GM19438 (cell line): ENCODE data around the gene DAPL1.

ENCODE experiments used
- ATAC-seq: cut with Tn5 transposase; IDR thresholded peaks from one replicate; pipeline ENCODE4 v1.9.1; 2021; ENCODE audit warnings: low read depth; ENCODE audit not compliant: unreplicated experiment

The DAPL1 gene

GRCh38 chr2:158795195-158795924, at the start of gene DAPL1:
Gene DAPL1 (plus strand): TSS chr2:158795317. CDS start chr2:158795373, 56 bp downstream.
- ATAC-seq = no peak

- ATAC-seq = no peak
These were observed 49.2 kb upstream of the DAPL1 start for GRCh38 chr2:158745866-158746382.

- no peak for ATAC-seq
These were observed 48.6 kb upstream of the DAPL1 start for GRCh38 chr2:158746488-158746887.

GRCh38 chr2:158747281-158747680, 47.8 kb upstream of the DAPL1 start:
- no peak for ATAC-seq

GRCh38 chr2:158748926-158749590, 46.1 kb upstream of the DAPL1 start:
- no peak for ATAC-seq

- ATAC-seq = no peak
These were observed 44.5 kb upstream of the DAPL1 start for GRCh38 chr2:158750458-158751125.

- peak; percentile 88 for ATAC-seq
These were observed 41.2 kb upstream of the DAPL1 start for GRCh38 chr2:158753641-158754611.

GRCh38 chr2:158755310-158756087, 39.6 kb upstream of the DAPL1 start:
- no peak for ATAC-seq

- ATAC-seq = no peak
These were observed 38.8 kb upstream of the DAPL1 start for GRCh38 chr2:158756331-158756730.

- no peak for ATAC-seq
These were observed 38.1 kb upstream of the DAPL1 start for GRCh38 chr2:158756976-158757375.

GRCh38 chr2:158760887-158761286, 34.2 kb upstream of the DAPL1 start:
- ATAC-seq = no peak

- no peak for ATAC-seq
These were observed 33.5 kb upstream of the DAPL1 start for GRCh38 chr2:158761621-158762020.

- ATAC-seq = no peak
These were observed 32.8 kb upstream of the DAPL1 start for GRCh38 chr2:158762336-158762735.

- ATAC-seq = no peak
These were observed 28.6 kb upstream of the DAPL1 start for GRCh38 chr2:158766524-158766923.

GRCh38 chr2:158772306-158773078, 22.6 kb upstream of the DAPL1 start:
- ATAC-seq = no peak

- no peak for ATAC-seq
These were observed 22.0 kb upstream of the DAPL1 start for GRCh38 chr2:158773121-158773520.

- ATAC-seq = no peak
These were observed 20.4 kb upstream of the DAPL1 start for GRCh38 chr2:158774681-158775080.

- no peak for ATAC-seq
These were observed 19.7 kb upstream of the DAPL1 start for GRCh38 chr2:158775273-158776027.
